Loucy (cell line): Measurements from ENCODE around the gene ORC6.

Source experiments
- H2AFZ ChIP-seq: fragments of 200-600 bp; sonication (generic); 2 replicates; pipeline ENCODE4 v1.6.0; 2016; ENCODE audit warnings: antibody characterized with exemption, mild to moderate bottlenecking, low read length, moderate library complexity
- H3F3A ChIP-seq: fragments of 200-600 bp; 2 replicates; pipeline ENCODE4 v1.6.0; 2016; ENCODE audit warnings: antibody characterized with exemption, low read depth, mild to moderate bottlenecking
- H3K27me3 ChIP-seq: fragments of 200-600 bp; sonication (generic); 2 replicates; pipeline ENCODE4 v1.6.1; 2014; ENCODE audit warnings: low read length, mild to moderate bottlenecking; ENCODE audit not compliant: insufficient read depth, poor library complexity, severe bottlenecking
- H3K36me3 ChIP-seq: fragments of 200-600 bp; sonication (generic); 2 replicates; pipeline ENCODE4 v1.6.1; 2016; ENCODE audit warnings: low read length; ENCODE audit not compliant: insufficient read depth
- H3K4me1 ChIP-seq: fragments of 200-600 bp; sonication (generic); 2 replicates; pipeline ENCODE4 v1.5.1; 2014; ENCODE audit warnings: low read length, mild to moderate bottlenecking; ENCODE audit not compliant: insufficient read depth, poor library complexity, severe bottlenecking
- H3K4me2 ChIP-seq: fragments of 200-600 bp; sonication (generic); 2 replicates; pipeline ENCODE4 v1.6.0; 2014; ENCODE audit warnings: antibody characterized with exemption, low read length, low read depth, mild to moderate bottlenecking; ENCODE audit not compliant: poor library complexity, severe bottlenecking
- H3K4me3 ChIP-seq: fragments of 200-600 bp; sonication (generic); 2 replicates; pipeline ENCODE4 v1.5.1; 2014; ENCODE audit warnings: low read length, mild to moderate bottlenecking, mixed read lengths; ENCODE audit not compliant: poor library complexity, severe bottlenecking
- H3K79me2 ChIP-seq: fragments of 200-600 bp; sonication (generic); 2 replicates; pipeline ENCODE4 v1.6.1; 2014; ENCODE audit warnings: low read length; ENCODE audit not compliant: insufficient read depth
- H3K9ac ChIP-seq: fragments of 200-600 bp; sonication (generic); 2 replicates; pipeline ENCODE4 v1.6.0; 2014; ENCODE audit warnings: mild to moderate bottlenecking, low read depth, low read length, moderate library complexity; ENCODE audit not compliant: poor library complexity, severe bottlenecking
- H3K9me2 ChIP-seq: fragments of 200-600 bp; sonication (generic); replicated peaks from 2 replicates; pipeline ENCODE4 v1.6.1; 2016; ENCODE audit warnings: low read depth, low read length, mixed read lengths
- H3K9me3 ChIP-seq: fragments of 200-600 bp; sonication (generic); 2 replicates; pipeline ENCODE4 v1.6.1; 2014; ENCODE audit warnings: mild to moderate bottlenecking, antibody characterized with exemption, low read length, low read depth; ENCODE audit not compliant: insufficient read depth
- H4K20me1 ChIP-seq: fragments of 200-600 bp; sonication (generic); 2 replicates; pipeline ENCODE4 v1.6.0; 2014; ENCODE audit warnings: antibody characterized with exemption, low read length, mild to moderate bottlenecking; ENCODE audit not compliant: insufficient read depth, poor library complexity, severe bottlenecking
- CTCF ChIP-seq: fragments of 200-600 bp; sonication (generic); conservative IDR thresholded peaks from 2 replicates; pipeline ENCODE4 v1.5.1; 2014; ENCODE audit warnings: mild to moderate bottlenecking, antibody characterized with exemption, low read length
- EZH2phosphoT487 ChIP-seq: fragments of 200-600 bp; IDR thresholded peaks from 2 replicates; pipeline ENCODE4 v1.6.1; 2018; ENCODE audit warnings: antibody characterized with exemption, mild to moderate bottlenecking, moderate library complexity, borderline replicate concordance

Gene ORC6

GRCh38 chr16:46719528-46719927 lies 30.1 kb downstream of the ORC6 start:
- H3K36me3 ChIP-seq, result no peaks in the 10 kb centered on the region
- TF ChIP-seq EZH2phosphoT487 (no peak), CTCF (no peak)
- H3F3A ChIP-seq, result no peaks in the 10 kb centered on the region

GRCh38 chr16:46720619-46721018 lies 31.2 kb downstream of the ORC6 start:
- Histone ChIP-seq H3K36me3 (no peaks in the 10 kb centered on the region), H3K9me3 (no peaks in the 10 kb centered on the region), H3K79me2 (no peaks in the 10 kb centered on the region), H3K27me3 (no peaks in the 10 kb centered on the region), H3K4me2 (no peak overlapping the region), H3K9me2 (no peaks in the 10 kb centered on the region), H3K4me3 (no peak overlapping the region), H2AFZ (no peak overlapping the region), H3K9ac (no peak overlapping the region), H4K20me1 (no peaks in the 10 kb centered on the region), H3F3A (no peaks in the 10 kb centered on the region), H3K4me1 (no peaks in the 10 kb centered on the region)
- no peak for TF ChIP-seq CTCF
- TF ChIP-seq EZH2phosphoT487, result no peak

More at GRCh38 chr16:46719528-46719927, 30.1 kb downstream of the ORC6 start:
- no peaks in the 10 kb centered on the region for H4K20me1 ChIP-seq
- no peaks in the 10 kb centered on the region for H3K79me2 ChIP-seq
- no peak overlapping the region for H2AFZ ChIP-seq
- H3K9me2 ChIP-seq, result no peaks in the 10 kb centered on the region
- H3K9me3 ChIP-seq, result no peaks in the 10 kb centered on the region
- no peak overlapping the region for H3K9ac ChIP-seq
- H3K4me1 ChIP-seq, result no peaks in the 10 kb centered on the region
- H3K4me3 ChIP-seq, result no peak overlapping the region
- no peak overlapping the region for H3K4me2 ChIP-seq
- no peaks in the 10 kb centered on the region for H3K27me3 ChIP-seq

- no peaks in the 10 kb centered on the region for H4K20me1 ChIP-seq
- H3K4me1 ChIP-seq, result no peaks in the 10 kb centered on the region
- no peak overlapping the region for H2AFZ ChIP-seq
- no peak overlapping the region for H3K4me2 ChIP-seq
- no peak overlapping the region for H3K9ac ChIP-seq
- no peaks in the 10 kb centered on the region for H3K27me3 ChIP-seq
- TF ChIP-seq EZH2phosphoT487, result no peak
- TF ChIP-seq CTCF, result no peak
- no peaks in the 10 kb centered on the region for H3F3A ChIP-seq
- no peaks in the 10 kb centered on the region for H3K9me3 ChIP-seq
- H3K9me2 ChIP-seq, result no peaks in the 10 kb centered on the region
- no peaks in the 10 kb centered on the region for H3K36me3 ChIP-seq
- H3K4me3 ChIP-seq, result no peak overlapping the region
- no peaks in the 10 kb centered on the region for H3K79me2 ChIP-seq
These were observed 32.4 kb downstream of the ORC6 start for GRCh38 chr16:46721885-46722284.
